ENCODE measurements around the gene GRAMD2A.
A peak's percentile ranks its signal among the peaks of the same experiment; 100 is the strongest.

Gene GRAMD2A

DNA sequence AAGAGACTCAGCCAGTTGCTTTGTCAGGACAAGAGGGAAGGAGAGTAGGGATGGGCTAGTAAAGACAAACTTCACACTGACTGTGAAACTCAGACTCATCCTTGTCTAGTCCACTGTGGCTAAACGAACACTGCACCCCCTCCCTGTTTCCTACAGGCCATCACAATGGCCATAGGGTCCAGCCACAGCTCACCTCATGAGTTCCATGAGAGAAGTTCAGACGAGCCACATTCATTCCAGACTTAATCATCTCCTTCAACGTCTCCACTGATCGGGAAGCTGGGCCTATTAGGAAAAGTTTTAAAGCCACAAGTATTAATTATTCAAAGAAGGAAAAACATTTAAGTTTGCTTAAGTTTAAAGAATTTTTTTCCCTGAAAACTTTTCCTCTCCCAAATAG, 19.6 kb upstream of the GRAMD2A start:
- no peak for DNase-seq (ENCODE audit: low spot score)

DNA sequence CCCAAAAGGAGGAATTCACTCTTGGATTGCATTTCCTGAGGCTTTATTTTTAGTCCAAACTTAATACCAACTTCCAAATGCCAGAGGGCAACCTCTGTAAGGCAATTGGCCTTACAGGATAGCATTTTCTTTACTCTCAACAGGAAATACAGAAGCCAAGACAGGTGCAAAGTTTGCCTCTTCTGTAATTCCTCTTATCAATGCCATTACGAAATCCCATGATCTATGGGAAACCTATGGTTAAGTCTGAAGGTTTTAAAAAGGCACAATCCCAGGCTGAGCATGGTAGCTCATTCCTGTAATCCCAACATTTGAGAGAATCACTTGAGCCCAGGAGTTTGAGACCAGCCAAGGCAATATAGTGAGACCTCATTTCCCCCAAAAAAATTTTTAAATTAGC, 18.5 kb upstream of the GRAMD2A start:
- no peak for DNase-seq (ENCODE audit: low spot score)

DNA sequence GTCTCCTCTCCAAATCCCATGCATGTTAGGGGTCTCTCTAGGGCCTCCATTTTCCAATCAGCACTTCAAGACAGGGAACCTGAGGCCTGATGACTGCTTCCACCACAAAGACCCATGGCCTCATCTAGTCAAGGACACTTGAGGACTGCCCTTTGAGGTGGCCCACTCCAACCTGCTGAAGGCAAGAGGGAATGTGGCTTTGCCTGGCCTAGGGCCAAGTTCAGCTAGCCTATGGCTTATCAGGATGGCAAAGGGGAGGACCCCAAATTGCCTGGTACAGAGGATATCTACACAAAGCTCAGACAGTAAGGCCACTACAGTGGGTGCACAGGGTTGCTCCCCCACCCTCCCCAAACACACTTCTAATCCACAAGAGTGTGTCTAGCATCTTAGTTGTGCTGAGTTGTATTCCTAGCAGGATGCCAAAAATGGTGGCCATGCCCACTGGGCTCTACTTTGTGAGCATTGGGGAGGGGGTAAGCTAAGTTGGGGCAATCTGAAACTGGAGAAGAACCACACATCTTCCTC, 10.0 kb upstream of the GRAMD2A start:
- no peak for DNase-seq (ENCODE audit: low spot score)

DNA sequence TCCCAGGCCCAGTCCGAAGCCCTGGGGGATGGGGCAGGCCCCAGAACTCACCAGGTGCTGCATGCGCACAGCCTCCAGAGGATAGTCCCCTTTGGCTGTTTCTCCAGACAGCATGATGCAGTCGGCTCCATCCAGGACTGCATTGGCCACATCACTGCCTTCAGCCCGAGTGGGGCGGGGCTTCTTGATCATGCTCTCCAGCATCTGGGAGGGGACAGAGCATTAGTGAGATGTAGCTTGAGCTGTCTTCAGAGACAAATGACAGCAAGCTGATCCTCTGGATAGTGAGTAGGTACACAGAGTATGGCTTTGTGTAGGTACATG, 9.1 kb upstream of the GRAMD2A start:
- no peak for DNase-seq (ENCODE audit: low spot score)

DNA sequence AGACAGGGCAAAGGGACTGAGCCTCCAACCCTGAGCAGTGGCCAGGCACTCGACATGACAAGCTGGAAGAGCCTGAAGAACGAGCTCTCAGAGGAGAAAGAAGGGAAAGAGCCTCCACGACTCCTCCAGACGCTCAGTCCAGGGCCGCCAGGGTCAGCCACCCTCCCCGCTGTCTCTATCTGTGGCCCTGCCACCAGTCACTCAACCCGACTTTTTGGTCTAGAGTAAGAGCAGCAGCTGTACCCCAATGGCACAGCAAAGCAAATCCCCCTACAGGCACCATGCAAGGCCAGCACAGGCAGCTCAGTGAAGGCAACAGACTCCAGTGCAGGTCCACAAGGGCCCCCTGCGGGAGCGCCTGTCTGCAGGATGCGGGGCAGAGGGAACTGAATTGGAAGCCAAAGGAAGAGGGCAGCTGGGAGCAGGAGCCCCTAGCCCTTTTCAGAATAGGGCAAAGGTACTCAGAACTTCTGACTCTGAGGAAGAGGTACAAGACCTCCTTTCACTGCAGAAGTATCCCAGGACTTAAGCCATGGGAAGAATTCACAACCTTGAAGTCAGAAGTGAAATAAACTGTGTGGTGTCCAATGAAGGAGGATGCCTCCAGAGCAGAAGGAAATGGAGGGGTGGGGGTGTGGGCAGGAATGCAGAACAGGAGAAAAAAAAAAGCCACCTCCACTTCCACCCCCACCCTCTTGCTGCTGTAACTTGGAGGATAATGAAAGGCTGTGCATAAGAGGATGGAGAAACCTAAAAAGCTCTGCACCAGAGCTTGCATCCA, 8.5 kb upstream of the GRAMD2A start:
- no peak for DNase-seq (ENCODE audit: low spot score)

DNA sequence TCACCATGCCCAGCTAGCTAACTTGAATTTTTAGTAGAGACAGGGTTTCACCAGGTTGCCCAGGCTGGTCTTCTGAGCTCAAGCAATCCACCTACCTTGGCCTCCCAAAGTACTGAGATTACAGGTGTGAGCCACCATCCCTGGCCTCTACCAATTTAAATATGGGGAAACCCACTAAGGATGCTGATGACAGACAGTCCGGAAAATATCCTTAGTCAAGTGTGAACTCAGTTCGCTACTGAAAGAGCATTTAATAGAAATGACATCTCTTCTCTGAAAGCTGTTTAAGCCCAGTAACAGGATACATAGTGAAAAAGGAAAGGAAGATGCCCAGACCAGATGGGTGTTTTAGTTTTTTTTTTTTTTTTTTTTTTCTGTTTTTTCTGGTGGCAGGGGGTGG, 7.7 kb upstream of the GRAMD2A start:
- DNase-seq (ENCODE audit: low spot score): no peak

DNA sequence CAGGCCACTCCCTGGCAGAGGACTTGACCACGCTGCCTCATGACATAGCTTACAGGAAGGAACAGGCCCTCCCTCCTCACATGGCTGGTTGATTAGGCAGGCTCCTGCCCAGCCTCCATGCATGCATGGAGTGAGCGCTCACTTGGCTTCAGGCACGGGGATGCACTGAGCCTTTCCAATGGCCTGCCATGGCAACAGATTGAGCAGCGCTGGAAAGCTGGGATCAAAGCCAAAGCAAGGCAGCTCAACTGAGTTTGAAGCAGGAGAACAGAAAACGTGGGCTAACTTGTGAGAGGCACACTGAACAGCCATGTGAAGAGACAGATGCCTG, 5.9 kb upstream of the GRAMD2A start:
- DNase-seq (ENCODE audit: low spot score): peak; percentile 76

DNA sequence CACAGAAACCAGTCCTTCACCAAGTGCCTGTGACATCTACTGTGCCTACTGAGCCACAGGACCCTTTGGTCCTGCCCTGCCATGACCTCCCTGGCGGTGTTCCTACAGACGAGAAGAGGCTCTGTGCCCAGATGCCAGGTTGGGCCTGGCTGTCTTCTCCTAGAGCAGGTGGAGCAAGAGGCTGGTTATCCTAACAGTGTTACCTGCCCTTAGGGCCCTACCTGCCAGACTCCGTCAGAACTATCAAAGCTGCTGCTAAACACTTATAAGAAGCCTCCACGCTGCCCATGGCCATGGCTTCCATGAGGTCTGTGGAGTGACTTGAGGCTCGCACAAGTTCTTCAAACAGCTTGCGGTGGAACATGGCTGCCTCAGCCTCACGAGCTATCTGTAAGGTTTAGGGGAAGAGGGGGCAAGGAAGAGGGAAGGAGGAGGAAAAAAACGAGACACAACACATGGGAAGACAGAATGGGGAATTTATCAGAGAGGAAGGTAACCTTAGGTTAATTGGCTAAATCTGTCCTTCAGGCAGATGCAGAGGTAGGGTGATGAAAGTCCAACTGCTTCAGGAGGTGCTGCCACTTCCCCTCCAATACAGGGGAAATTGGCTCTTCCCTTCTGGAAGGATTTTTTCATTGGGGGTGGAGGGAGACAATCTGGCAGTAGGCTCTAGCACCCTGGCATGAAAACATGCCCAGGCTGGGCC, 5.4 kb upstream of the GRAMD2A start:
- DNase-seq (ENCODE audit: low spot score): no peak

DNA sequence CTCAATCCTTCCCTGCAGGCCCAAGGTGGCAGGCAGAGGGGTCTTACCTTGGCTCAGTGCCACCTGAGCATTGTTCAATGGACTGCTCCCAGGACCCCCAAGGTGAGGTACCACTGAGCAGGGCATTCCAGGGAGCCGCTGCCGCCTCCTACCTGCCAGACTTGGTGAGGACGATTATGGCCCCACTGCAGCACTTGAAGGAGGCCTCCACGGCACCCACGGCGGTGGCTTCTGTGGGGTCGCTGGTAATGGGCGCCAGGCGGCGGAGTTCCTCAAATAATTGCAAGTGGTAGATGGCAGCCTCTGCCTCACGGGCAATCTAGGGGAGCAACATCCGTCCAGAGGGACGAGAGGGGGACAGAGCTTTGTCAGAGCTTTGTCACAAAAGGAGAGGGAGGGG, 4.7 kb upstream of the GRAMD2A start:
- no peak for DNase-seq (ENCODE audit: low spot score)

DNA sequence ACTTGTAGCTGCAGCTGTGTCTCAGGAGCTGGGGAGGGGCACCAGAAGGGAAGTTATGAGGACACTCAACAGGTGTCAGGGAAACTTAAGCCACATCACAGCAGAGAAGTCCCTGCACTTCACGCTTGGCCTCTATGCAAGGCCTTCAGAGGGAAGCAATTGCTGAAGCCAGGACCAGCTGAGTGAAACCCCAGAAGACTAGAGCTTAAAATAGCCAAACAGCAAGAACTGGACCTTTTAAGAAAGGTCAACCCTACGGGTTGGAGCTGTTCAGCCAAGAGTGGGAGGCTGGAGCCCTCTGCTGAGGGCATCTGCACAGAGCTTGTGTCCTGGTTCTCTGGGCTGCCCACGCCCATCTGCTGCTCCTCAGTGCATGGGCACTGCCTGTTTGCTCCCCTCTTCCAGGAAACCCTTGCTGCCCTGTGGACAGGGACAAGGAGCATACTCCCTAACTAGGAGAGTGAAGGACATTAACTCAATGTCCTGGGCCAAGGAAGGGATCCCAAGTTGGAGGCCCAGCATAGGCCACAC, 3.9 kb upstream of the GRAMD2A start:
- no peak for DNase-seq (ENCODE audit: low spot score)

DNA sequence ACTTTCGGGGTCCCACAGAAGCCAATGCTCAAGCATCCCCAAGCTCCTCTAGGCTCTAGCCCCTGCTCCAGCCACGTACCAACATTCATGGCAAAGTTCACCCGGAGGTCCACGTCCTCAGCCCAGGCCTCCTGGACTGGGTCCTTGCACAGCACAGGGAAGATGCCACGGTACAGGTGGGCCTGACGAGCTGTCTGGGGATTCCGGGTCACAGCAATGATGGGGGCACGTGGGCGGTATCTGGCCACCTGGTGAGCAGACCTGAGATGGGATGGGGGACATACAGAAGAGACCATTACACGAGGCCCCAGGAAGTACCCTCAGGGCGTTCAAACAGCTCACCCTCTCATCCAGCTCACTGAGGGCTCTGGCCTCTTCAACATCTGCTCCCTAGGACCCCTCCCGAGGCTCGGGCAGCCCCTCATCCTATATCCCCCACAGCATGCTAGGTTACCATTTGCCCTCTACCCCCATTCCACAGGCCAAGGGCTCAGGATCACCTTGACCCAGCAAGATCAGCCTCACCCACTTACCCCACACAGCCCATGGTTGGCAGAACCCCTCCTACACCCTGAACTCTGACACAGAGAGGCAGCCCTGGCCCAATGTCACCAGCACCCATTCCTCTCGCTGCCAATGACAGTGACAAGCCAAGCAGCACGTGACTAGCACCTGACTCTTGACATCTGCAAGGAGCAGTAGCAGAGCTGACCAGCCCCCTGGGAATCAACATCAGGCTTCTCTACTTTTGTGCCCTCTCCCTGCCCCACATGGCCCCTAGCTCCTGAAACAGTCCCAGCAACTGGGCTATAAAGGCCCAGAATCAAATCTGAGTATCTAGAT, 3.0 kb upstream of the GRAMD2A start:
- DNase-seq (ENCODE audit: low spot score): no peak

DNA sequence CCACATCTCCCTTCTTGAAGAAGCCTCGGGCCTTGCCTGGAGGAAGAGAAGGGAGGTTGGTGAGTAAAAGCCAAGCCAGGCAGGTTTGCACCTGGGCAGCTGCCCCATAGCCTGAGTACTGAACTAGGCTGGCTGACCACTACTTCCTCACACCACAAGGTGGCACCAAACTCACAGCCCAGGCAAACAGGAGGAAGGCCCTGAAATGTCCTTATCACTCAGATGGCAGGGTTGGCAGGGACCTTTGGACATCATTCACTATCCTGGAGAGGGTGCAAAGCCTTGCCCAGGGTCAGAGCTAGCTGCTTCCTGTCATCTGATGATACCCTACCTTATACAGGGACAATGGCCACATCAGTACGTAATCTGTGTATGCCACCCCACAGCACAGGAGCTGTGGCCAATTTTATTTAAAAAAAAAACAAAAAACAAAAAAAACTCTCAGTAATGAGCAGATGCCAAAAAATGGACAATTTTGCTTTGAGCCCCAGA, 2.2 kb upstream of the GRAMD2A start:
- DNase-seq (ENCODE audit: low spot score): peak; percentile 84

DNA sequence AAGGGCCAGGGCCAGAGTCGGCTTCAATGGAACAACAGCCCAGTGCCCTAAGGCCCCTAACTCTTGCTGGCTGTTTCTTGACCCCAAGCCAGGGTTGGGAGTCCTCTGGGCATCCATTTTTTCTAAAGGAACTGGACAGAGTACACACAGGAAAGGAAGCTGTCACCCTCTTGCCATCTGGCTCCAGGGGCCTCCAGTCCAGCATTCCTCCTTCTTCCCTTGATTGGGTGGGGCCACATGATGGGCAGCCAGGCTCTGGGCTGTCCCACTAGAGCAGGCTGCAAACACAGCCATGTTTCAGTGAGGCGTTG, 1.6 kb upstream of the GRAMD2A start:
- no peak for DNase-seq (ENCODE audit: low spot score)

DNA sequence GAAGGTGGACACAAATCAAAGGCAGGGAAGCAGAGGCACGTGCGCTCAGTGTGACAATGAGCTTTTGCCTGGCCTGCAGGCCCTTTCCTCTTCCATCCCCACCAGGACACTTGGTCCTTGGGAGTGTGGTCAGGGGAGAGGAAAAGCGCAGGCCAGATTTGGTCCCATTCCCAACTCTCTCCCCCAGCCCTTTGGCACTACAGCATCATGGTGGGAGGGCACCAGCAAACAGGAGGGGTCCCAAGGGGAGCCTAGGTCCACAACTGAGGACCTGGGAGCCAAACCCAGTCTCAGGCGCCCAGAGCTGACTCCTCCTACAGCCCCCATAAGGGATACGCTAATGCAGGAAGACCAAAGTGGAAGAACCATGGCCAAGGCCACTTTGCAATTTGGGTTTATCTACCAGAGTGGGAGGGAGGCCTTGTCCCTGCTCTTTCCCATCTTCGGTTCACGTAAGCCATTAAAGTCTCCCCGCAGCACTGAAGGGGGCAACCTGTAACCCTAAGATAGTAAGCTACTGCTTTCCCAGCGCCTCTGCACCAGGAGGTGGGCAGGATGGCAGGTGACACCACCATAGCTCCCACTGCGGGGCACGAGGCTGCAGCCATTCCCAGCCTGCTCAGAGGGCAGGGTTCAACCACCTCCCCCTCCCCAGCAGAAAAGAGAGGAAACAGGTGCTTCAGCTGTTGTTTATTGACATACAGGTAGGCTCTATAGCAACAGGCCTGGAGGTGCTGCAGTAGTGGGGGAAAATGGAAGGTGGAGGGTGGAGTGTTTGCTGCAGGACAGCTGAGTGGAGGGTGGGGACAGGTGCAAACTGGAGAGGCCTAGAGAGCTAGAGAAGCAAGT, 993 bp upstream of the GRAMD2A start:
- no peak for DNase-seq (ENCODE audit: low spot score)

DNA sequence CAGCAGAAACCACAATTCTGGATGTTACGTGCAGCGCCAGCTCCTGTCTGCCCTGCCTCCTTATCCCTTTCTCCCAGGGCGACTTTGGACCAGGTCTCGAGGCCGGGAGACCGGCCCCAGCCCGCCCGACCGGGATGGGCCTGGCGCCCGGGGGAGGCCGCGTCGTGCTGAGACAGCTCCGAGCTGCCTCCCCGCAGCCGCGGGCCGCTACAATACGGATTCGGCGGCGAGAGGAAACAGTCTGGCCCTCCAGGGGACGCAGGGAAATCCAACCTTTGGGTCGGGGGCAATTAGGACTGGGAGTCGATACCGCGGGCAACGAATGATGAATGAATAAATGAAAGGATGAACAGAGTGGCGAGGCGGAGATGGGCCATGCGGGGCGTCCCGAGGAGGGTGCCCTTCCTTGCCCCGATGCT, 537 bp downstream of the GRAMD2A start:
- DNase-seq (ENCODE audit: low spot score): peak; percentile 24

DNA sequence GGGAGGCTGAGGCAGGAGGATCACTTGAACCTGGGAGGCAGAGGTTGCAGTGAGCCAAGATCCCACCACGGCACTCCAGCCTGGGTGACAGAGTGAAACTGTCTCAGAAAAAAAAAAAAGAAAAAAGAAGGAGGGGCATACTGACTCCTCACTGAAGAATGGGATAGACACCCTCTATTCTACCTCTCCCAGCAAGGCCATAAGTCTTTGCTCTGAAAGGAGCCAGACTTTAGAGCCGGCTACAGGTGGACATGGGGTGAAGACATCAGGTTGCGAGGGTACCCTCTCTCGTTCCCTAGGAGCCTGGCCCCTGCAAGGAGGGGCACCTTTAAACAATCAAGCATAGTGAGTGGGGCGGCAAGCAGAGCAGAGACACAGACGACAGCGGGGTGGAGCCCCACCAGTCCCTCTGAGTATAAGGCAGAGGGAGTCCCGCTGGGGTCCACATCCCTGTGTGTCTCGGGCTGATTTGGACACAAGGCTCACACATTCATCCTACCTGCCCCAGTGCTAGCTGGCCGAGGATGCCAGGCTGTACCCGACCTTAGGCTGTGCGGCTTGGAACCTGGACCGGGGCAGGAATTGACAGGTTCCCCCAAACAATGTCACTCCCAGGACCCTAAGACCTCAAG, 1.1 kb downstream of the GRAMD2A start:
- DNase-seq (ENCODE audit: low spot score): peak; percentile 60

DNA sequence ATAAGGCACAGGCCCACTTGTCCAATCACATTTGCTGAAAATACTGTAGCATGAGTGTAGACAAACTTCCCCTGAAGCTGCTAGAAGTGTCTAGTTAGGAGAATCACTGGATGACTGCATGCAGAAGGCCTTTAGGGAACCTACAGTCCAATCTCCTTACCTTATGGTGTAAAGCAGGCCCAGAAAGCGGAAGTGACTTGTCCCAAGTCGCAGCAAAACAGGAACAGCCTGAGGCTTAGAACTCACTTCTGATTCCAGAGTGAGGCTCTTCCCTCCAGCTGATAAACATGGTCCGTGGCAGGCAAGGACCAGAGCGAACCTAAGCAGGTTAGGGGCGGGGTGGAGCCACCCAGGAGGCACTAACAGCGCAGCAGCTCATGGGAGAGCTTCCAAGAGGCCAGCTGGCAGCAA, 2.5 kb downstream of the GRAMD2A start:
- no peak for DNase-seq (ENCODE audit: low spot score)

DNA sequence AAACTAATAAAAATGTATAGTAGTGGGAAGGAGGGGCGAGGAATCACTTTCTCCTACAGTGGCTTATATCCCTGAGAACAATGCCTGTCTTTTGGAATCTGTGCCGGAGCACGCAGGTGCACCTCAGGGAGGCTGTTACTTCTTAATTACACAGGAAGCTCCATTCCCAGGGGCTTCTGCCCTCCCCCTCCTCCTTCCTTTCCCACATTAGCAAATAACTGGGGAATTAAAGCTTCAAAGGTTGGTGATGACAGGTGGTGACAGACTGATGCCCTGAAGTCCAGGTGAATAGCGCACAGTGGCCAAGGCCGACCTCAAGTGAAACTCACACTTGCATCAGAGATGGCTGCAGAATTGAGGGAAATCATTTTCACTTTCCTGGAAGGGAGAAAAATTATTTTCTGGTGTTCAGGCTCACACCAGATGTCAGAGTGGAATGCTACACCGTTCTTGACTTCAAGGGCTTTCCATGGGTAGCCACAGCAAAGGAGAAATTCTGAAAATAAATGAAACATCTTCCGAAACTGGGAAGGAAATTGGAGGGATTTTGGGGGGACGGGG, 3.7 kb downstream of the GRAMD2A start:
- no peak for DNase-seq (ENCODE audit: low spot score)

DNA sequence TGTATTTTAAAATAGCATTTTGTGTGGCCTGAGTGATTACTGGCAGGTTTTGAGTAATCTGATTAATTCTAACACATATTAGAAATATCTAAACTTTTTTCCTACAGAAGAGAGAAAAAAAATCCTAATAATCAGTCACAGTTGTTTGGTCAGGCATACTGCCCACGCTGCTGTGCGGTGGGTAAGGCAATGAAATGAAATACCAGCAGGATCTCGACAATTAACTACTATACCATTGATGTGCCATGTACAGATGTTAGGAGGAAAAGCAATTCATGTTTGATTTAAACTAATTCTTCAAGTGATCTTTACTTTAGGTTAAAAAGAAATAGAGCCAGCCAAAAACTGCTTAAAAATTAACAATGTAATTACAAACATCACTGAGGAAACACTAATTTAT, 5.2 kb downstream of the GRAMD2A start:
- no peak for DNase-seq (ENCODE audit: low spot score)

DNA sequence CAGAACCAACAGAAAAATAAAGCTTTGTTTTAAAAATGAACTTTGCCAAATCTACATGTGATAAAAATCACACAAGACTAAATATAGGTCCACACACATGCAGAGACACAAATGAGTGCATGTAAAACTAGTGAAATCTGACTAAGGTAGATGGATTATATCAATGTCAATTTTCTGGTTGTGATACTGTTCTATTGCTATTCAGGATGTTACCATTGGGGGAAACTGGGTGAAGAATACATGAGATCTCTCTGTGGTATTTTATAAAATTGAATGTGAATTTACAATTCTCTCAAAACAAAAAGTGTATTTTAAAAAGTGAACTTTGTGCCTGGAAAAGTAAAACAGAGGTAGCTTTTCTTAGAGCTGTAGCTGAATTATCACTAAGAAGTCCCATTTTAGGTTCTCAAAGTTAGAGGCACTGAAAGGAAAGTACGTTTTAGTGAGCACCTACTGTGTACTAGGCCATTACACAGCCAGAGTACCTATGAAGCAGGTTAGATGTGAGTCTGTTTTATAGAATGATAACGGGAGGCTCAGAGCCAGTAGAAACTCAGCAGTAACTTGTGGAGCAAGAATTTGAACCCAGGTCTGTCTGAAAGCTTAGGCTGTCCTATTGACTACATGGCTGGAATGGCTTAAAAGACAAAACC, 8.2 kb downstream of the GRAMD2A start:
- no peak for DNase-seq (ENCODE audit: low spot score)
